NK-92 treated with Interleukin-12 subunit alpha and Interleukin-12 subunit beta, amount 100 ng/mL, for 24 hours (cell line): ENCODE results near the gene BIRC7.

Experiments
- DNase-seq: peaks from one replicate; lab custom pipeline; 2025; lab: John Stamatoyannopoulos, UW

BIRC7 gene

GRCh38 chr20:63281742-63282665 lies 46.3 kb downstream of the BIRC7 start:
- no peak for DNase-seq

GRCh38 chr20:63282946-63283345 lies 47.2 kb downstream of the BIRC7 start:
- no peak for DNase-seq

GRCh38 chr20:63283397-63284082 lies 47.8 kb downstream of the BIRC7 start:
- DNase-seq = no peak

GRCh38 chr20:63284083-63284440 lies 48.4 kb downstream of the BIRC7 start:
- DNase-seq = no peak

GRCh38 chr20:63284544-63284949 lies 48.8 kb downstream of the BIRC7 start:
- no peak for DNase-seq

GRCh38 chr20:63284981-63285524 lies 49.3 kb downstream of the BIRC7 start:
- no peak for DNase-seq

GRCh38 chr20:63285636-63286615 lies 50.2 kb downstream of the BIRC7 start:
- no peak for DNase-seq

GRCh38 chr20:63286781-63287696 lies 51.3 kb downstream of the BIRC7 start:
- DNase-seq = no peak

GRCh38 chr20:63287697-63288580 lies 52.2 kb downstream of the BIRC7 start:
- no peak for DNase-seq

- DNase-seq = no peak
Observed at GRCh38 chr20:63288581-63289251, 53.0 kb downstream of the BIRC7 start.

- DNase-seq = no peak
Observed at GRCh38 chr20:63289311-63290135, 53.8 kb downstream of the BIRC7 start.
